HepG2 (cell line): ENCODE data around the gene PPIL6. TPM values are rescaled to one million over a fixed set of nuclear protein-coding genes. Genes with fewer than 3 reads are reported as not detected.

Source experiments
- DMAP1 ChIP-seq: IDR thresholded peaks from 2 replicates; pipeline ENCODE4 v1.6.1; 2016
- ELF3 ChIP-seq: IDR thresholded peaks from 2 replicates; pipeline ENCODE4 v1.6.1; 2016; ENCODE audit warnings: missing genetic modification reagents, missing compliant biosample characterization
- EP300 ChIP-seq, 3 experiments: sonication (generic) in 1 of 3; formaldehyde crosslinking in 1 of 3; IDR thresholded peaks; 2 replicates each; pipeline versions ENCODE4 v1.5.1 to v1.6.1; 2011 to 2020; ENCODE audit warnings: low read depth in 2 of 3, low read length in 2 of 3, borderline replicate concordance in 1 of 3, improper control_type of control experiment in 1 of 3, mild to moderate bottlenecking in 1 of 3, missing genetic modification reagents in 1 of 3, moderate library complexity in 1 of 3
- HBP1 ChIP-seq: IDR thresholded peaks from 2 replicates; pipeline ENCODE4 v1.6.1; 2016; ENCODE audit warnings: low read depth, control low read depth
- HNF4A ChIP-seq: sonication (generic); formaldehyde crosslinking; IDR thresholded peaks from 2 replicates; pipeline ENCODE4 v1.4.0; 2020; ENCODE audit warnings: missing genetic modification reagents
- HOXA9 ChIP-seq: sonication (generic); formaldehyde crosslinking; IDR thresholded peaks from 2 replicates; pipeline ENCODE4 v1.8.1; 2022; ENCODE audit warnings: missing genetic modification reagents, mild to moderate bottlenecking, moderate library complexity, borderline replicate concordance
- ISL2 ChIP-seq: sonication (generic); formaldehyde crosslinking; IDR thresholded peaks from 2 replicates; pipeline ENCODE4 v1.5.0; 2020; ENCODE audit warnings: missing genetic modification reagents
- KDM2A ChIP-seq: sonication (generic); formaldehyde crosslinking; IDR thresholded peaks from 2 replicates; pipeline ENCODE4 v1.4.0; 2020; ENCODE audit warnings: low read depth, missing genetic modification reagents, borderline replicate concordance
- SAP130 ChIP-seq: IDR thresholded peaks from 2 replicates; pipeline ENCODE4 v1.6.1; 2016; ENCODE audit warnings: low read depth
- SYNCRIP ChIP-seq: fragments of 200-400 bp; formaldehyde crosslinking; IDR thresholded peaks from 2 replicates; pipeline ENCODE4 v1.6.1; 2018; ENCODE audit warnings: mild to moderate bottlenecking, low read depth, low read length; ENCODE audit not compliant: insufficient read depth
- TFDP2 ChIP-seq: sonication (generic); formaldehyde crosslinking; IDR thresholded peaks from 2 replicates; pipeline ENCODE4 v1.4.0; 2020; ENCODE audit warnings: missing genetic modification reagents
- ZNF446 ChIP-seq: sonication (generic); formaldehyde crosslinking; IDR thresholded peaks from 2 replicates; pipeline ENCODE4 v1.5.0; 2020; ENCODE audit warnings: mild to moderate bottlenecking, missing genetic modification reagents
- ZNF546 ChIP-seq: sonication (generic); formaldehyde crosslinking; conservative IDR thresholded peaks from 2 replicates; pipeline ENCODE4 v1.8.1; 2023; ENCODE audit warnings: mild to moderate bottlenecking, missing genetic modification reagents
- ZSCAN5A ChIP-seq: sonication (generic); formaldehyde crosslinking; IDR thresholded peaks from 2 replicates; pipeline ENCODE4 v1.8.0; 2022; ENCODE audit warnings: mild to moderate bottlenecking, missing genetic modification reagents, borderline replicate concordance
- polyA plus RNA-seq, 8 experiments: library from polyadenylated mRNA; depleted of rRNA in 3 of 8; stranded (reverse) in 7 of 8; unstranded in 1 of 8; fragments of >200 nt; fragmentation: Illumina TruSeq in 4 of 8; extraction: Trizol in 4 of 8; gene quantifications; 2 replicates each; pipeline versions ENCODE4 v1.2.1 to v1.2.3, GENCODE V29; 2011 to 2016; ENCODE audit warnings: low read depth in 4 of 8, missing spikeins in 1 of 8, mixed read lengths in 1 of 8; ENCODE audit not compliant: insufficient read depth in 1 of 8
- total RNA-seq, 5 experiments: library from RNA; depleted of rRNA; stranded (reverse); fragments of >200 nt; fragmentation: Illumina TruSeq; extraction: Trizol; gene quantifications; 2 replicates each; pipeline ENCODE4 v1.2.3, GENCODE V29; 2016; ENCODE audit warnings: low read depth in 1 of 5
- TF ChIP-seq, protein P1 (sequence below): sonication (generic); formaldehyde crosslinking; IDR thresholded peaks from 2 replicates; pipeline ENCODE4 v1.5.0; 2020; ENCODE audit warnings: mild to moderate bottlenecking, low read depth, missing genetic modification reagents, borderline replicate concordance
- TF ChIP-seq, protein P2 (sequence below): sonication (generic); formaldehyde crosslinking; IDR thresholded peaks from 2 replicates; pipeline ENCODE4 v1.5.1; 2020; ENCODE audit warnings: mild to moderate bottlenecking, moderate library complexity, missing genetic modification reagents
- TF ChIP-seq, protein P3 (sequence below): sonication (generic); formaldehyde crosslinking; IDR thresholded peaks from 2 replicates; pipeline ENCODE4 v1.4.0; 2020; ENCODE audit warnings: missing genetic modification reagents

The PPIL6 gene
- total and polyA plus RNA-seq, 2 of the 13 experiments (the other 11 are each of a cell fraction or from before 2014, with no cell fraction given), result 0.22 to 0.46 TPM

GRCh38 chr6:109454496-109455436, 14.3 kb upstream of the PPIL6 start (continued):
- TF ChIP-seq ZNF546 (CRISPR knock-in tag) (no peak), ISL2 (CRISPR knock-in tag) (0 out of 2 replicates have a peak, but pooled peaks have one; percentile 26), KDM2A (CRISPR knock-in tag) (0 out of 2 replicates have a peak, but pooled peaks have one; percentile 18), ZSCAN5A (CRISPR knock-in tag) (no peak), HBP1 (no peak), ZNF446 (no peak), SYNCRIP (no peak), EP300 (IDR thresholded peaks at IDR 0.05; ENCODE audit: low read depth in 2 of 2, low read length in 2 of 2) (no peak), EP300 (CRISPR knock-in tag; IDR thresholded peaks at IDR 0.05; ENCODE audit: borderline replicate concordance) (no peak), DMAP1 (no peak), HNF4A (CRISPR knock-in tag) (peak; percentile 36; the same call in 1 of the 2 replicates), SAP130 (CRISPR knock-in tag) (no peak), ELF3 (CRISPR knock-in tag) (no peak), HOXA9 (CRISPR knock-in tag) (0 out of 2 replicates have a peak, but pooled peaks have one; percentile 59), TFDP2 (CRISPR knock-in tag) (no peak)
- TF ChIP-seq, protein P1, sequence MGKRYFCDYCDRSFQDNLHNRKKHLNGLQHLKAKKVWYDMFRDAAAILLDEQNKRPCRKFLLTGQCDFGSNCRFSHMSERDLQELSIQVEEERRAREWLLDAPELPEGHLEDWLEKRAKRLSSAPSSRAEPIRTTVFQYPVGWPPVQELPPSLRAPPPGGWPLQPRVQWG (CRISPR knock-in tag), result no peak
- TF ChIP-seq, protein P2, sequence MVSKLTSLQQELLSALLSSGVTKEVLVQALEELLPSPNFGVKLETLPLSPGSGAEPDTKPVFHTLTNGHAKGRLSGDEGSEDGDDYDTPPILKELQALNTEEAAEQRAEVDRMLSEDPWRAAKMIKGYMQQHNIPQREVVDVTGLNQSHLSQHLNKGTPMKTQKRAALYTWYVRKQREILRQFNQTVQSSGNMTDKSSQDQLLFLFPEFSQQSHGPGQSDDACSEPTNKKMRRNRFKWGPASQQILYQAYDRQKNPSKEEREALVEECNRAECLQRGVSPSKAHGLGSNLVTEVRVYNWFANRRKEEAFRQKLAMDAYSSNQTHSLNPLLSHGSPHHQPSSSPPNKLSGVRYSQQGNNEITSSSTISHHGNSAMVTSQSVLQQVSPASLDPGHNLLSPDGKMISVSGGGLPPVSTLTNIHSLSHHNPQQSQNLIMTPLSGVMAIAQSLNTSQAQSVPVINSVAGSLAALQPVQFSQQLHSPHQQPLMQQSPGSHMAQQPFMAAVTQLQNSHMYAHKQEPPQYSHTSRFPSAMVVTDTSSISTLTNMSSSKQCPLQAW (CRISPR knock-in tag), result no peak
- TF ChIP-seq, protein P3, sequence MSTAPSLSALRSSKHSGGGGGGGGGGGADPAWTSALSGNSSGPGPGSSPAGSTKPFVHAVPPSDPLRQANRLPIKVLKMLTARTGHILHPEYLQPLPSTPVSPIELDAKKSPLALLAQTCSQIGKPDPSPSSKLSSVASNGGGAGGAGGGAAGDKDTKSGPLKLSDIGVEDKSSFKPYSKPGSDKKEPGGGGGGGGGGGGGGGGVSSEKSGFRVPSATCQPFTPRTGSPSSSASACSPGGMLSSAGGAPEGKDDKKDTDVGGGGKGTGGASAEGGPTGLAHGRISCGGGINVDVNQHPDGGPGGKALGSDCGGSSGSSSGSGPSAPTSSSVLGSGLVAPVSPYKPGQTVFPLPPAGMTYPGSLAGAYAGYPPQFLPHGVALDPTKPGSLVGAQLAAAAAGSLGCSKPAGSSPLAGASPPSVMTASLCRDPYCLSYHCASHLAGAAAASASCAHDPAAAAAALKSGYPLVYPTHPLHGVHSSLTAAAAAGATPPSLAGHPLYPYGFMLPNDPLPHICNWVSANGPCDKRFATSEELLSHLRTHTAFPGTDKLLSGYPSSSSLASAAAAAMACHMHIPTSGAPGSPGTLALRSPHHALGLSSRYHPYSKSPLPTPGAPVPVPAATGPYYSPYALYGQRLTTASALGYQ (CRISPR knock-in tag), result no peak
